ENCODE results near the gene FIGNL2. TPM values are rescaled to one million over a fixed set of nuclear protein-coding genes. Genes with fewer than 3 reads are reported as not detected.
"Not testable (repeated sequence)": the region's sequence is repeated elsewhere in the genome, so short reads cannot be mapped to it uniquely, and the experiment has no call there.

The FIGNL2 gene
- total RNA-seq, 1 donor from 2014 or later = 4.0 TPM

DNA sequence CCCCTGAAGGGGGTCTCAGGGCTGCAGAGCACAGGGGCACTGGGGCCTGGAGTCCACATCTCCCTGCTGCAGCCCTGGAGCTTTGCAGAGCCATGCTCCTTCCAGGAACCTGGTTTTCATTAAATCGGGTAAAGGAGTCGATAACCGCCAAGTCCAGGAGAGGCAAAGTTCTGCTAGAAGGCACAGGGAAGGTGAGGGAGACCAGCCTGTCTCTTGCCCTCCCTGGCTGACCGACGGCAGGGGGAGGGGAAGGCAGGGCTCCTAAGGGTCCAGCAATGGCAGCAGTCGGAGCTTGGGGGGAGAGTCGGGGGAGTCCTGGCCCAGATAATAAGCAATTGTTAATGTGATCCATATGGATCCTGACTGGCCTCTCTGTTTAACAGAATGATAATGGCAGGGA lies 3.0 kb downstream of the FIGNL2 start:
- intact Hi-C loops (cut with DNase I) = no loop called here
- no peak for ATAC-seq
- no peak for DNase-seq (ENCODE audit: low spot score)

DNA sequence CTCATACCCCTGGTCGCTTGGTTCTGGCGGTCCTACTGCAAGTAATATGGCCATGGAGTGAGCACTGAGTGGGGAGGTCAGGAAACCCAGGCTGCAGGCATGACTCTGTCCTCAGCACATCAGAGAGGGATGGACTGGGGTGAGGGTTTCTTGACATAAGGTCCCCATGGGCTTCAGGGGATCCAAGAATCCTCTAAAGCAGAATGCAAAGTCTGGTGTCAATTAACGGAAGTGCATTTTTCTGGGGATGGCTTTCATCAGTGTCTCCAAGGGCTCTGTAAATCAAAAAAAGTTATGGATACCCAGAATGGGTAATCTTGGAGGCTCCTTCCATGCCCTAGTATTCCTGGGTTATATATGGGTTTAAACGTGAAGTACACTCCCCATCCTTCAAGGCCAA lies 3.7 kb downstream of the FIGNL2 start:
- DNase-seq (ENCODE audit: low spot score) (no peak), ATAC-seq (no peak)
- intact Hi-C loops (cut with DNase I) = no loop called here

DNA sequence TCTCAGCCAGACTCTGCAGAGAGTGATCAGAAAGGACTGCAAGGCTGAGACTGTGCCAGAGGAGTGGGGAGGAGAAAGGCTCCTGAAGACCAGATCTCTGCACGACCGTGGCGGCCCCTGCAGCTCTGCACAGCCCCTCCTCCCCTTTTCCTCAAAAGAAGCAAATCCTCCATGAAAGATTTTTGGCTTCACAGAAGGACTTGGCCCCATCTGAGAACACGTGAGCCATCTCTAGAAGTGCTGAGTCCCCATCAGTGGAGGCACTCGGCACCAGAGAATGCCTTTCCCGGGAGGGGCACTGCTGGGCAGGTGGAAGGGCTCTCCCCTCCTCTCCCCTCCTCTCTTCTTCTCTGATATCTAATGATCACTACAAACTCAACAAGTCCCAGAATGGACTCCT lies 6.8 kb downstream of the FIGNL2 start:
- DNase-seq (ENCODE audit: low spot score) = no peak
- intact Hi-C loops (cut with DNase I) = no loop called here
- no peak for ATAC-seq

DNA sequence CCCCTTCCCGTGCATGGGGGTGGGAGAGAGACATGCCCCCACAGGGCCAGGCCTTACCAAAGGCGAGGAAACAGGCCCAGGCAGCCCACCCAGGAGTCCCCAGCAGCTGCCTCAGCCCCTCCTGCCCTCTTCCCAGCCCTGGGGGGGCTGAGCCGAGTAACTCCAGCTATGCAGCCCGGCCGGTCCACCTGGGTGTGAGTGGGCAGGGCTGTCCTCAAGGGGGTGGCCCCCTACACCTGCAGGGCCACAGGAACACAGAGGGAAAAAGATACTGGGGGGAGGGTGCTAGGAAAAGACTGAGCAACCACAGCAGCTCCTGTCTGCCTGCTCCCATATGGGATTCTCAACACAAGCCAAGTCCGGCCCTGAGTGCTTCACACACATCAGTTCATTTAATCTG lies 7.6 kb downstream of the FIGNL2 start:
- DNase-seq (ENCODE audit: low spot score) = no peak
- intact Hi-C loops (cut with DNase I) = no loop called here
- no peak for ATAC-seq

DNA sequence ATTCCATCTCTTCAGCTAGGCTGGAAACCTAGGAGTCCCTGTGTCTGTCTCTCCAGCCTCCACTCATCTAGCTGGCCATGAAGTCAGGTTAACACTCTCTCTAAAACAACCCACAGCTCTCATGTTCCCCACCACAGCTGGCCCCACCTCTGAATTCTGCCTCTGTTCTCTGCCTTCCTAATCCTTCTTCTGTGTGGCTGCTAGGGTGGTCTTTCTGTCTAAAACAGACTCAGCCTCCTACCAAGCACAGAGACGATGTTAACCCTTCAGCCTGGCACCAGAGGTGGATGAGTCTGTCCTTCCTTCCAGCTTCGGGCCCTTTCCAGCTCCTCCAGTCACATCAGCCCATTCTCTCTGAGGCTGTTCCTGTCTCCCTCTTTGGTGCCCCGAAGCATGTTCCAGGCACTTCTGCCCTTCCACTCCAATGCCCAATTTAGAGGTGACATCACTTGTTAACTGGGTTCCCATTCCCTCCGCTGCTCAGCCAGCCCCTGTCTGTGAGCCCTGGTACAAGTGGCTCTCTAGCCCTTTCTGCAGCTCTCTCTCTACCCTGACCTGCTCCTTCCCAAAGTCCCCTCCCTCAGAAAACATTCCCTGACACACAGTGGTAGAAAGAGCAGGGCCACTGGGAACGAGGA lies 9.1 kb downstream of the FIGNL2 start:
- ATAC-seq = no peak

GRCh38 chr12:51838762-51839161 lies 9.8 kb downstream of the FIGNL2 start:
- intact Hi-C loops (cut with DNase I) = loop anchor here (10.0 kb wide), 1 partner anchor 246 kb away; no protein-coding TSS in a partner anchor
- ATAC-seq (no peak), DNase-seq (ENCODE audit: low spot score) (no peak)

More for the DNA sequence above, 9.1 kb downstream of the FIGNL2 start:
- intact Hi-C loops (cut with DNase I) = loop anchor here (10.0 kb wide), 1 partner anchor 245 kb away; no protein-coding TSS in a partner anchor
- no peak for DNase-seq (ENCODE audit: low spot score)

- no peak for ATAC-seq
- intact Hi-C loops (cut with DNase I) = loop anchor here (10.0 kb wide), 1 partner anchor 247 kb away; no protein-coding TSS in a partner anchor
These were observed 10.5 kb downstream of the FIGNL2 start for GRCh38 chr12:51838036-51838435.

DNA sequence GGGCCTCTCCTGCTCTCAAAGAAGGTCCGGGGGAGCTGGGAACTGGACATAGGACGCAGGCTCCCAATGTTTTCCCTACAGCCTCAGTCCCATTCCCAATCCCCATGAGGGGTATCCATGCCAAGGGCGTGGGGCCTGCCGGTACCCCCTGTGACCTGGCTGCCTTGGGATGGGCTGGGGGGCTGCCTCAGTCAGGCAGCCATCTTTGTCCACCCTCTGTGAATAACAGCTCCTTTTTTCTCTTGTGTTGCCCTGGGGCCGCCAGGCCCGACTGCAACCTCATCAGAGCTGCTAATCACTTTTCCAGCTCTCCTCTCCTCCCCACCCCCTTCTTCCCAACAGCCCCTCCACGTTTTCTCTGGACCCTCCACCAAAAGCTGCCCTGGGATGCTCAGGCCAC lies 11.2 kb downstream of the FIGNL2 start:
- intact Hi-C loops (cut with DNase I) = loop anchor here (10.0 kb wide), 1 partner anchor 248 kb away; no protein-coding TSS in a partner anchor
- ATAC-seq (no peak), DNase-seq (ENCODE audit: low spot score) (no peak)

More at GRCh38 chr12:51838036-51838435, 10.5 kb downstream of the FIGNL2 start:
- no peak for DNase-seq (ENCODE audit: low spot score)

GRCh38 chr12:51836827-51837173 lies 11.7 kb downstream of the FIGNL2 start:
- DNase-seq (ENCODE audit: low spot score) (no peak), ATAC-seq (no peak)
- intact Hi-C loops (cut with DNase I) = loop anchor here (10.0 kb wide), 1 partner anchor 248 kb away; no protein-coding TSS in a partner anchor

DNA sequence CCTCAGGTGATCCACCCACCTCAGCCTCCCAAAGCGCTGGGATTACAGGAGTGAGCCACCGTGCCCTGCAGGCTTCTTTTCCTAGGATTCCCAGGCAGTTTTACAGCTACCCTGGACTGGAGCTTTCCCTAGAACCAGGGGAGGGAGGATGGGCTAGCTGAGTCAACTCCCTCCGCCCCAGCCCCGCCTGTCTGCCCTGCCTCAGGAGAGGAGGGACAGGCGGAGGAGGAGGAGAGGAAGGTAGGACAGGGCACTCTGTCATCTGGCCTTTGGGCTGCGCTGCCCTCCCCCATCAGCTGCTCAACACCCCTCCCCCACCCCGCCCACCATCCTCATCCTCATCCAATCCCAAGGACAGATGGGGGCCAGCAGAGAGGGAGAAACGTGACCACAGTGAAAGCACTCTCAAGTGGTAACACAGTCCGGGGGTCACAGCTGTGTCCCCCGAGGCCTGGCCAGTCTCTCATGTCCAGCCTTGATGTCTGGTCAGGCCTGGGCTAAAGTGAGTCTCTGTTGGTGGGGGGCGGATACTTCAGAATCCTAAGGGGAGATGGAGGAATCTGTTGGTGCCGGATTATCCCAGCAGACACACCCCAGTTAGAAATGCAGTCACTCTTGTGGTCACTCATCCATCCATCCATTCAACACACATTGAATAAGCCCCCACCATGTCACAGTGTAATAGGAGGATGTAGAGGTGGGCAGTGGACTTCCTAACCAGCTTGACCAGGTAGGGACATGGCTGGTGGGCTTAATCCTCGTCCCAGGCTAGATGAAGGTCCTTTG lies 12.3 kb downstream of the FIGNL2 start:
- ATAC-seq = no peak

GRCh38 chr12:51834411-51834810 lies 14.1 kb downstream of the FIGNL2 start:
- DNase-seq (ENCODE audit: low spot score) = no peak
- no peak for ATAC-seq
- intact Hi-C loops (cut with DNase I) = loop anchor here (10.0 kb wide), 1 partner anchor 250 kb away; no protein-coding TSS in a partner anchor

More for the DNA sequence above, 12.3 kb downstream of the FIGNL2 start:
- intact Hi-C loops (cut with DNase I) = loop anchor here (10.0 kb wide), 1 partner anchor 249 kb away; no protein-coding TSS in a partner anchor
- DNase-seq (ENCODE audit: low spot score) = no peak

GRCh38 chr12:51833448-51834227 lies 14.9 kb downstream of the FIGNL2 start:
- DNase-seq (ENCODE audit: low spot score) (no peak), ATAC-seq (no peak)
- intact Hi-C loops (cut with DNase I) = loop anchor here (10.0 kb wide), 1 partner anchor 251 kb away; no protein-coding TSS in a partner anchor

DNA sequence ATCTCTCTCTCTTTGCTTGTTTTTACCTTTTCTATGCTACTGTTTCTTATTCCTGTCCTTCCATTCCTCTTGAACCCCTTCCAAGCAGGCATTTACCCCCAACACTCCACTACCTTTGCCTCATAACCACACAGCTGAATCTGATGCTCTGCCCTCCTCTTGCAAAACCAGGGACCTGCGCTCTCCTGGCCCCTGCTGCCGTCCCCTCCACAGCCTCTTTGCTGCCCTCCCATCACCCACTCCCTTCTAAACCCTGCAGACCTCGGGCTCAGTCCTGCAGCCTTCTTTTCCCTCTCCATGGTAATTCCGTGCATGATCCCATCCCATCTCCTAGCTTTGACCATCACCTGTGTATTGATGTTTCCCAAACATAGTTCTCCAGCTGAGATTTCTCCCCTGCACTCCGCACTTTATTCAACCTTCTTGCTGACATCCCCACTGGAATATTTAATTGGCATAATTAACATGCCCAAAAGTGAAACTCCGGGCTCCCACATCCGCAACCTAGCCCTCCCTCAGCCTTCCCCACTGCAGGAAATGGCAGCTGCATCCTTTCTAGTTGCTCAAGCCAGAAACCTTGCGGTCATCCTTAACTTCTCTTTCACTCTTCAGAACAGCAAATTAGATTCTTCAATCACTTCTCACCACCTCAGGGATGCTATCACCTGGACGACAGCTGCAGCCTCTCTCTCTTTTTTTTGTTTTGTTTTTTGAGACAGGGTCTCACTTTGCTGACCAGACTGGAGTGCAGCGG lies 16.0 kb downstream of the FIGNL2 start:
- intact Hi-C loops (cut with DNase I) = loop anchor here (10.0 kb wide), 1 partner anchor 252 kb away; no protein-coding TSS in a partner anchor
- DNase-seq (ENCODE audit: low spot score) (no peak), ATAC-seq (no peak)

GRCh38 chr12:51831817-51832216 lies 16.7 kb downstream of the FIGNL2 start:
- intact Hi-C loops (cut with DNase I) = loop anchor here (10.0 kb wide), 1 partner anchor 253 kb away; no protein-coding TSS in a partner anchor
- ATAC-seq; DNase-seq (ENCODE audit: low spot score): not testable (repeated sequence)

GRCh38 chr12:51829641-51830040 lies 18.9 kb downstream of the FIGNL2 start:
- DNase-seq (ENCODE audit: low spot score) (no peak), ATAC-seq (no peak)
- intact Hi-C loops (cut with DNase I) = loop anchor here (10.0 kb wide), 1 partner anchor 255 kb away; no protein-coding TSS in a partner anchor

GRCh38 chr12:51829011-51829481 lies 19.5 kb downstream of the FIGNL2 start:
- no peak for ATAC-seq
- DNase-seq (ENCODE audit: low spot score) = no peak
- intact Hi-C loops (cut with DNase I) = no loop called here

DNA sequence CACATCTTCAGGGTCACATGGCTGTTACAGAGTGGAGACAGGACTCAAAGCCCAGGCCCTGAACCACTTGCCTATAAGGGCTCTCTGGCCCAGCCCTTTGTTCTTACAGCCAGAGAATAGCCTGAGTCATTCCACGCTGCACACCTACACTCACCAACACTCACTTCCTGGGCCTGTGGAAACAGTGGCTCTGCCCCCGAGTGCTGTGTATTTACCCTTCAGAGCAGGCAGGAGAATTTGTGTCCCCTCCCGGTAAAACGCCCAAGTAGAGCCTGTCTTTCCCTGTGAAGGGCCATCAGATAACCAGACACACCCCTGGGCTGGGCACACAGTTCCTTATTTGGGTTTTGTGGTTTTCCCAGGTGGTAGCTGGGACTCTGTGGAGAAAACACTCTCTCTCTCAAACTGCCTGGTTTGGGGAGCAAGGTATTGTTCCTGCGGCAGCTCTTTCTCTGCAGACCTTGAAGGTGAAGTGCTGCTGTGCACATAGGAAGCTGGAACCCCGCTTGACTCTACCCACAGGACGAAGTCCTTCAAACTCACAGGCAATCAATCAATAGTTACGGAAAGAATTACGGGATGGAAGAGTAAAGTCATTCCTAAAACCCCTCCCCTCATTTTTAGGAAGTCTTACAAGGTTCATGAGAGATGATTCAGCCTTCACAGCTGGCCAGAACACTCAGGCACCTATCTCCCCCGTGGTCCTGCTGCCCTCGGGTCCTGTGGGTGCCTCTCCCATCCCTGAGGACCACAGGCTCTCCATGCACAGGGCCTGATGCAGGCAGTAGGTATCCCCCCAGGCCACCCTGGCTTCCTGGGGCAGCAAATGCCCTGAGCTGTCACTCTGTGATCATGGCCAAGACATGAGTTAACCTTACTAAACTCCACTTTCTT lies 20.3 kb downstream of the FIGNL2 start:
- peak; percentile 44 for ATAC-seq
- intact Hi-C loops (cut with DNase I) = no loop called here

More for the DNA sequence above, 20.3 kb downstream of the FIGNL2 start:
- DNase-seq (ENCODE audit: low spot score) = no peak
